ENCODE results near the gene BARHL2. TPM values are rescaled to one million over a fixed set of nuclear protein-coding genes. Genes with fewer than 3 reads are reported as not detected.

The BARHL2 gene
- polyA plus RNA-seq, 1 donor (not counting 4 experiments of a cell fraction or from before 2014, with no cell fraction given): not detected

DNA sequence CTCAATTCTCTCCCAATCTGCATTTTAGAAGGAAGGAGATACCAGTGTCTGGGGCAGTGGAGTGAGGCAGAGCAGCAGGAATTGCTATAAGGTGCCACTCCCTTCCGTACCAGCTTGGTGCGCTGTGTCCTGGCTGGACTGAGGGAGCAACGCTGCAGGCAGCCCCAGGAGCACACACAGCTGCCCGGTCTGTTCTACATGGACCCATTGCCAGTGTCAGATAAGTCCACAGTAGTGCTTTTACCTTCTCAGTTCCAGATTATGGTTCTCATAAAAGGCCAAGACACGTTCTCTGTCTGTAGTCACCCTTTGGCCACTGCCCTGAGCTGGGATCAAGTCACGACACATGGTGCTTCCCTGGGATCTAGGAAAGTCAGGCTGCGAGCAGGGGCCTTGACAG is 44.1 kb upstream of the BARHL2 start:
- Histone ChIP-seq H3K9me1 (ENCODE audit: control insufficient read depth, extremely low read depth, insufficient read depth, low read length) (no peaks in the 10 kb centered on the region), H3K4me2 (ENCODE audit: control insufficient read depth, extremely low read depth, insufficient read depth, low read depth, low read length) (no peak overlapping the region), H2AFZ (ENCODE audit: control insufficient read depth, low read length) (no peak overlapping the region), H3K79me2 (ENCODE audit: control insufficient read depth, insufficient read depth, low read length) (no peaks in the 10 kb centered on the region), H3K36me3 (ENCODE audit: control insufficient read depth in 2 of 2, extremely low read depth in 1 of 2, insufficient read depth in 2 of 2, low read length in 2 of 2) (no peaks in the 10 kb centered on the region), H3K4me3 (ENCODE audit: control insufficient read depth in 2 of 3, extremely low read depth in 1 of 3, insufficient read depth in 2 of 3, low read depth in 1 of 3, low read length in 3 of 3) (no peak overlapping the region), H3K4me1 (ENCODE audit: control insufficient read depth, extremely low read depth, insufficient read depth, low read length) (no peaks in the 10 kb centered on the region), H3K9ac (ENCODE audit: control insufficient read depth, extremely low read depth, insufficient read depth, low read length) (no peak overlapping the region), H3K27ac (ENCODE audit: control insufficient read depth, insufficient read depth, low read length) (no peak overlapping the region), H3K27me3 (ENCODE audit: control insufficient read depth, extremely low read depth, insufficient read depth, low read length) (no peaks in the 10 kb centered on the region), H4K20me1 (ENCODE audit: control insufficient read depth, extremely low read depth, insufficient read depth, low read length) (no peaks in the 10 kb centered on the region), H3K9me3 (ENCODE audit: control insufficient read depth, low read depth, low read length) (no peaks in the 10 kb centered on the region)
- dilution Hi-C loops (cut with MboI; ENCODE audit: extremely low pct_ligation_motif_present, low sequenced_read_pairs): no loop called here
- FAIRE-seq (no peak), DNase-seq (ENCODE audit: low read depth, low spot score) (no peak)
- TF ChIP-seq, protein P1, sequence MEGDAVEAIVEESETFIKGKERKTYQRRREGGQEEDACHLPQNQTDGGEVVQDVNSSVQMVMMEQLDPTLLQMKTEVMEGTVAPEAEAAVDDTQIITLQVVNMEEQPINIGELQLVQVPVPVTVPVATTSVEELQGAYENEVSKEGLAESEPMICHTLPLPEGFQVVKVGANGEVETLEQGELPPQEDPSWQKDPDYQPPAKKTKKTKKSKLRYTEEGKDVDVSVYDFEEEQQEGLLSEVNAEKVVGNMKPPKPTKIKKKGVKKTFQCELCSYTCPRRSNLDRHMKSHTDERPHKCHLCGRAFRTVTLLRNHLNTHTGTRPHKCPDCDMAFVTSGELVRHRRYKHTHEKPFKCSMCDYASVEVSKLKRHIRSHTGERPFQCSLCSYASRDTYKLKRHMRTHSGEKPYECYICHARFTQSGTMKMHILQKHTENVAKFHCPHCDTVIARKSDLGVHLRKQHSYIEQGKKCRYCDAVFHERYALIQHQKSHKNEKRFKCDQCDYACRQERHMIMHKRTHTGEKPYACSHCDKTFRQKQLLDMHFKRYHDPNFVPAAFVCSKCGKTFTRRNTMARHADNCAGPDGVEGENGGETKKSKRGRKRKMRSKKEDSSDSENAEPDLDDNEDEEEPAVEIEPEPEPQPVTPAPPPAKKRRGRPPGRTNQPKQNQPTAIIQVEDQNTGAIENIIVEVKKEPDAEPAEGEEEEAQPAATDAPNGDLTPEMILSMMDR (optimal IDR thresholded peaks at IDR 0.05 in 1 of 3, IDR thresholded peaks at IDR 0.05 in 1 of 3, conservative IDR thresholded peaks at IDR 0.05 in 1 of 3; ENCODE audit: extremely low read depth in 1 of 3, insufficient read depth in 2 of 3, low read length in 3 of 3): no peak
- no peak for TF ChIP-seq EZH2 (IDR thresholded peaks at IDR 0.05; ENCODE audit: low read length)

- no peak for FAIRE-seq
- Histone ChIP-seq H4K20me1 (ENCODE audit: control insufficient read depth, extremely low read depth, insufficient read depth, low read length) (peaks cover 3% of the 10 kb centered on the region), H3K4me1 (ENCODE audit: control insufficient read depth, extremely low read depth, insufficient read depth, low read length) (no peaks in the 10 kb centered on the region), H3K4me3 (ENCODE audit: control insufficient read depth in 2 of 3, extremely low read depth in 1 of 3, insufficient read depth in 2 of 3, low read depth in 1 of 3, low read length in 3 of 3) (no peak overlapping the region), H3K9ac (ENCODE audit: control insufficient read depth, extremely low read depth, insufficient read depth, low read length) (no peak overlapping the region), H2AFZ (ENCODE audit: control insufficient read depth, low read length) (no peak overlapping the region), H3K9me3 (ENCODE audit: control insufficient read depth, low read depth, low read length) (no peaks in the 10 kb centered on the region), H3K27ac (ENCODE audit: control insufficient read depth, insufficient read depth, low read length) (no peak overlapping the region), H3K36me3 (ENCODE audit: control insufficient read depth in 2 of 2, extremely low read depth in 1 of 2, insufficient read depth in 2 of 2, low read length in 2 of 2) (no peaks in the 10 kb centered on the region), H3K4me2 (ENCODE audit: control insufficient read depth, extremely low read depth, insufficient read depth, low read depth, low read length) (no peak overlapping the region), H3K27me3 (ENCODE audit: control insufficient read depth, extremely low read depth, insufficient read depth, low read length) (peaks cover 3% of the 10 kb centered on the region), H3K9me1 (ENCODE audit: control insufficient read depth, extremely low read depth, insufficient read depth, low read length) (no peaks in the 10 kb centered on the region), H3K79me2 (ENCODE audit: control insufficient read depth, insufficient read depth, low read length) (no peaks in the 10 kb centered on the region)
- no peak for DNase-seq (ENCODE audit: low read depth, low spot score)
- no peak for TF ChIP-seq EZH2 (IDR thresholded peaks at IDR 0.05; ENCODE audit: low read length)
- dilution Hi-C loops (cut with MboI; ENCODE audit: extremely low pct_ligation_motif_present, low sequenced_read_pairs): no loop called here
Measured at GRCh38 chr1:90753556-90753955, 36.5 kb upstream of the BARHL2 start.

GRCh38 chr1:90748668-90749067 is 31.6 kb upstream of the BARHL2 start:
- H4K20me1 ChIP-seq (ENCODE audit: control insufficient read depth, extremely low read depth, insufficient read depth, low read length): peaks cover 3% of the 10 kb centered on the region
- H3K36me3 ChIP-seq (ENCODE audit: control insufficient read depth in 2 of 2, extremely low read depth in 1 of 2, insufficient read depth in 2 of 2, low read length in 2 of 2): no peaks in the 10 kb centered on the region
- no peaks in the 10 kb centered on the region for H3K9me3 ChIP-seq (ENCODE audit: control insufficient read depth, low read depth, low read length)
- H3K27me3 ChIP-seq (ENCODE audit: control insufficient read depth, extremely low read depth, insufficient read depth, low read length): no peaks in the 10 kb centered on the region
- H3K4me1 ChIP-seq (ENCODE audit: control insufficient read depth, extremely low read depth, insufficient read depth, low read length): no peaks in the 10 kb centered on the region
- DNase-seq (ENCODE audit: low read depth, low spot score) (no peak), FAIRE-seq (no peak)
- dilution Hi-C loops (cut with MboI; ENCODE audit: extremely low pct_ligation_motif_present, low sequenced_read_pairs): no loop called here
- H3K4me2 ChIP-seq (ENCODE audit: control insufficient read depth, extremely low read depth, insufficient read depth, low read depth, low read length): no peak overlapping the region
- H3K9me1 ChIP-seq (ENCODE audit: control insufficient read depth, extremely low read depth, insufficient read depth, low read length): no peaks in the 10 kb centered on the region
- TF ChIP-seq, protein P1 (optimal IDR thresholded peaks at IDR 0.05 in 1 of 3, IDR thresholded peaks at IDR 0.05 in 1 of 3, conservative IDR thresholded peaks at IDR 0.05 in 1 of 3; ENCODE audit: extremely low read depth in 1 of 3, insufficient read depth in 2 of 3, low read length in 3 of 3): no peak
- TF ChIP-seq EZH2 (IDR thresholded peaks at IDR 0.05; ENCODE audit: low read length): no peak
- no peak overlapping the region for H3K4me3 ChIP-seq (ENCODE audit: control insufficient read depth in 2 of 3, extremely low read depth in 1 of 3, insufficient read depth in 2 of 3, low read depth in 1 of 3, low read length in 3 of 3)
- no peaks in the 10 kb centered on the region for H3K79me2 ChIP-seq (ENCODE audit: control insufficient read depth, insufficient read depth, low read length)
- no peak overlapping the region for H3K9ac ChIP-seq (ENCODE audit: control insufficient read depth, extremely low read depth, insufficient read depth, low read length)
- no peak overlapping the region for H2AFZ ChIP-seq (ENCODE audit: control insufficient read depth, low read length)
- H3K27ac ChIP-seq (ENCODE audit: control insufficient read depth, insufficient read depth, low read length): no peak overlapping the region

All from keratinocyte (primary cell).